Measurements from ENCODE around the gene THSD4.

THSD4 gene

GRCh38 chr15:71148048-71148447 lies 32.8 kb downstream of the THSD4 start:
- Histone ChIP-seq H3K4me1 (ENCODE audit: insufficient read depth, insufficient read length) (peaks cover 5% of the 10 kb centered on the region), H3K27me3 (ENCODE audit: insufficient read depth, insufficient read length) (no peaks in the 10 kb centered on the region), H3K9ac (ENCODE audit: insufficient read length, low read depth) (no peak overlapping the region), H3K9me3 (ENCODE audit: insufficient read depth, low read length) (no peaks in the 10 kb centered on the region), H3K4me3 (ENCODE audit: insufficient read length, low read depth) (no peak overlapping the region), H3K36me3 (ENCODE audit: insufficient read depth, insufficient read length, low read length) (no peaks in the 10 kb centered on the region)
- TF ChIP-seq YY1 (IDR thresholded peaks at IDR 0.05; ENCODE audit: insufficient read depth, insufficient read length) (no peak), ZNF274 (IDR thresholded peaks at IDR 0.05; ENCODE audit: low read depth, low read length) (no peak), SUZ12 (IDR thresholded peaks at IDR 0.05; ENCODE audit: extremely low read depth, insufficient read depth, insufficient read length) (no peak)
- no peak for DNase-seq (ENCODE audit: low read depth, low spot score)

- DNase-seq (ENCODE audit: low read depth, low spot score): no peak
- no peak overlapping the region for H3K4me3 ChIP-seq (ENCODE audit: insufficient read length, low read depth)
- H3K9me3 ChIP-seq (ENCODE audit: insufficient read depth, low read length): no peaks in the 10 kb centered on the region
- no peaks in the 10 kb centered on the region for H3K36me3 ChIP-seq (ENCODE audit: insufficient read depth, insufficient read length, low read length)
- no peak for TF ChIP-seq SUZ12 (IDR thresholded peaks at IDR 0.05; ENCODE audit: extremely low read depth, insufficient read depth, insufficient read length)
- no peak for TF ChIP-seq ZNF274 (IDR thresholded peaks at IDR 0.05; ENCODE audit: low read depth, low read length)
- no peak for TF ChIP-seq YY1 (IDR thresholded peaks at IDR 0.05; ENCODE audit: insufficient read depth, insufficient read length)
- H3K27me3 ChIP-seq (ENCODE audit: insufficient read depth, insufficient read length): no peaks in the 10 kb centered on the region
- no peak overlapping the region for H3K9ac ChIP-seq (ENCODE audit: insufficient read length, low read depth)
- H3K4me1 ChIP-seq (ENCODE audit: insufficient read depth, insufficient read length): peaks cover 3% of the 10 kb centered on the region
Measured at GRCh38 chr15:71149646-71150557, 34.6 kb downstream of the THSD4 start.

- no peak for DNase-seq (ENCODE audit: low read depth, low spot score)
Measured at GRCh38 chr15:71151081-71151480, 35.8 kb downstream of the THSD4 start.

GRCh38 chr15:71152542-71152941 lies 37.3 kb downstream of the THSD4 start:
- no peak for DNase-seq (ENCODE audit: low read depth, low spot score)
- Histone ChIP-seq H3K4me3 (ENCODE audit: insufficient read length, low read depth) (no peak overlapping the region), H3K36me3 (ENCODE audit: insufficient read depth, insufficient read length, low read length) (peaks cover 6% of the 10 kb centered on the region), H3K9me3 (ENCODE audit: insufficient read depth, low read length) (no peaks in the 10 kb centered on the region), H3K9ac (ENCODE audit: insufficient read length, low read depth) (no peak overlapping the region), H3K27me3 (ENCODE audit: insufficient read depth, insufficient read length) (no peaks in the 10 kb centered on the region), H3K4me1 (ENCODE audit: insufficient read depth, insufficient read length) (peaks cover 3% of the 10 kb centered on the region)
- TF ChIP-seq ZNF274 (IDR thresholded peaks at IDR 0.05; ENCODE audit: low read depth, low read length) (no peak), YY1 (IDR thresholded peaks at IDR 0.05; ENCODE audit: insufficient read depth, insufficient read length) (no peak), SUZ12 (IDR thresholded peaks at IDR 0.05; ENCODE audit: extremely low read depth, insufficient read depth, insufficient read length) (no peak)

More at GRCh38 chr15:71151081-71151480, 35.8 kb downstream of the THSD4 start:
- H3K4me1 ChIP-seq (ENCODE audit: insufficient read depth, insufficient read length): peaks cover 3% of the 10 kb centered on the region
- no peak overlapping the region for H3K4me3 ChIP-seq (ENCODE audit: insufficient read length, low read depth)
- no peaks in the 10 kb centered on the region for H3K27me3 ChIP-seq (ENCODE audit: insufficient read depth, insufficient read length)
- H3K9me3 ChIP-seq (ENCODE audit: insufficient read depth, low read length): no peaks in the 10 kb centered on the region
- TF ChIP-seq SUZ12 (IDR thresholded peaks at IDR 0.05; ENCODE audit: extremely low read depth, insufficient read depth, insufficient read length) (no peak), YY1 (IDR thresholded peaks at IDR 0.05; ENCODE audit: insufficient read depth, insufficient read length) (no peak), ZNF274 (IDR thresholded peaks at IDR 0.05; ENCODE audit: low read depth, low read length) (no peak)
- no peak overlapping the region for H3K9ac ChIP-seq (ENCODE audit: insufficient read length, low read depth)
- peaks cover 6% of the 10 kb centered on the region for H3K36me3 ChIP-seq (ENCODE audit: insufficient read depth, insufficient read length, low read length)

- Histone ChIP-seq H3K27me3 (ENCODE audit: insufficient read depth, insufficient read length) (no peaks in the 10 kb centered on the region), H3K4me1 (ENCODE audit: insufficient read depth, insufficient read length) (peaks cover 3% of the 10 kb centered on the region), H3K9me3 (ENCODE audit: insufficient read depth, low read length) (no peaks in the 10 kb centered on the region), H3K36me3 (ENCODE audit: insufficient read depth, insufficient read length, low read length) (peaks cover 6% of the 10 kb centered on the region), H3K9ac (ENCODE audit: insufficient read length, low read depth) (no peak overlapping the region), H3K4me3 (ENCODE audit: insufficient read length, low read depth) (no peak overlapping the region)
- DNase-seq (ENCODE audit: low read depth, low spot score): no peak
- TF ChIP-seq YY1 (IDR thresholded peaks at IDR 0.05; ENCODE audit: insufficient read depth, insufficient read length): no peak
- no peak for TF ChIP-seq SUZ12 (IDR thresholded peaks at IDR 0.05; ENCODE audit: extremely low read depth, insufficient read depth, insufficient read length)
- TF ChIP-seq ZNF274 (IDR thresholded peaks at IDR 0.05; ENCODE audit: low read depth, low read length): no peak
Measured at GRCh38 chr15:71153823-71154524, 38.7 kb downstream of the THSD4 start.

DNA sequence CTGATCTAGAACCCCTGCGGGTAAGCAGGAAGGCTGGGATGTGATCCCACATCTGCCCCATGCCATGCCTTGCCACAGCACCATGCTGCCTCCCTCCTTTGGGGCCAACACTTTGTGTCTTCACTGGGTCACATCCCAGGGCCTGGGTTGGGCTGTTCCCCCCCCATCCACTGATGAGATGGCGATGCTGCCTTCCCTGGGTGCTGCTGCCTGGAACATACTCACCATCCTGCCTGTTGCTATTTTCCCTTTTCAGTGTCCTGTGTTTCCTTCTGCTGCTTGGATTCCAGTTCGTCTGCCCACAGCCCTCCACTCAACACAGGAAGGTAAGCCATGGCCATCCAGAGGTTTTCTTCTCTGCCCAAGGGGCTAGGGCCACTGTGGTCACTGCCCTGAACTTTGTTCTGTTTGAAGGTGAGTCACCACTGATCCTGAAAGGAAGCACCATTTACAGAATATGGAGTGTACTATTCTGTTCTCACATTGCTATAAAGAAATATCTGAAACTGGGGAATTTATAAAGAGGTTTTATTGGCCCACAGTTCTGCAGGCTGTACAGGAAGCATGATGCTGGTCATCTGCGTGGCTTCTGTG lies 39.4 kb downstream of the THSD4 start:
- no peaks in the 10 kb centered on the region for H3K27me3 ChIP-seq (ENCODE audit: insufficient read depth, insufficient read length)
- H3K4me1 ChIP-seq (ENCODE audit: insufficient read depth, insufficient read length): peaks cover 3% of the 10 kb centered on the region
- H3K9me3 ChIP-seq (ENCODE audit: insufficient read depth, low read length): no peaks in the 10 kb centered on the region
- H3K4me3 ChIP-seq (ENCODE audit: insufficient read length, low read depth): no peak overlapping the region
- H3K9ac ChIP-seq (ENCODE audit: insufficient read length, low read depth): no peak overlapping the region
- H3K36me3 ChIP-seq (ENCODE audit: insufficient read depth, insufficient read length, low read length): peaks cover 6% of the 10 kb centered on the region
- no peak for DNase-seq (ENCODE audit: low read depth, low spot score)
- no peak for TF ChIP-seq ZNF274 (IDR thresholded peaks at IDR 0.05; ENCODE audit: low read depth, low read length)
- TF ChIP-seq YY1 (IDR thresholded peaks at IDR 0.05; ENCODE audit: insufficient read depth, insufficient read length): no peak

DNA sequence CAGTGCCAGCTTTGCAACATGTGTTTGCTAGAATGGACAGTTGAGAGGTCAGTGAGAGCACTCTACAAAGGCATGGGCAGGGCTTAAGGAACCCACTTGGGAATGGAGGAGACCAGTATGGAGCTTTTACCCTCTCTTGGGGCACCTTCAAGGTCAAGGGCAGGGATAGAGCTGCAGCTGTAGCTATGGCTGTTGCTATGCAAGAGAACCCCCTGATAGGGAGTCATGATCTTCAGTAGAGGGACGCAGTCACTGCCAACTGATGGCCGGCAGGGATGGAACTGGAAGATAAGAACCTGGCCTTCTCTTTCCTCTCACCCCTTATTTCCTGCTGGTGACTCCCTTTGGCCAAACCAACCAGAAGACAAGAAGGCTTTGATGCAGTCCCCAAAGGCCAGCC lies 40.3 kb downstream of the THSD4 start:
- Histone ChIP-seq H3K9ac (ENCODE audit: insufficient read length, low read depth) (no peak overlapping the region), H3K4me3 (ENCODE audit: insufficient read length, low read depth) (no peak overlapping the region), H3K4me1 (ENCODE audit: insufficient read depth, insufficient read length) (no peaks in the 10 kb centered on the region), H3K9me3 (ENCODE audit: insufficient read depth, low read length) (no peaks in the 10 kb centered on the region), H3K27me3 (ENCODE audit: insufficient read depth, insufficient read length) (no peaks in the 10 kb centered on the region), H3K36me3 (ENCODE audit: insufficient read depth, insufficient read length, low read length) (peaks cover 6% of the 10 kb centered on the region)
- no peak for TF ChIP-seq SUZ12 (IDR thresholded peaks at IDR 0.05; ENCODE audit: extremely low read depth, insufficient read depth, insufficient read length)
- no peak for TF ChIP-seq ZNF274 (IDR thresholded peaks at IDR 0.05; ENCODE audit: low read depth, low read length)
- no peak for TF ChIP-seq YY1 (IDR thresholded peaks at IDR 0.05; ENCODE audit: insufficient read depth, insufficient read length)
- no peak for DNase-seq (ENCODE audit: low read depth, low spot score)

Measured in NT2/D1 (cell line).